ENCODE measurements around the gene PRLR. TPM values are rescaled to one million over a fixed set of nuclear protein-coding genes. Genes with fewer than 3 reads are reported as not detected.

Gene PRLR
- total and polyA plus RNA-seq, 2 of the 13 experiments (the other 11 are each of a cell fraction or from before 2014, with no cell fraction given) = 12.2 to 13.3 TPM

GRCh38 chr5:35237580-35238376 is 7.5 kb upstream of the PRLR start (continued):
- TF ChIP-seq ZNF609 (CRISPR knock-in tag; IDR thresholded peaks at IDR 0.05; ENCODE audit: borderline replicate concordance) (0 out of 2 replicates have a peak, but pooled peaks have one; percentile 56), ZBTB33 (CRISPR knock-in tag; IDR thresholded peaks at IDR 0.05) (no peak), ZNF451 (CRISPR knock-in tag; IDR thresholded peaks at IDR 0.05) (no peak), ZFP62 (CRISPR knock-in tag; IDR thresholded peaks at IDR 0.05) (no peak), KLF16 (CRISPR knock-in tag; IDR thresholded peaks at IDR 0.05) (no peak), ZNF704 (CRISPR knock-in tag; IDR thresholded peaks at IDR 0.05; ENCODE audit: borderline replicate concordance) (no peak), ZNF18 (CRISPR knock-in tag; IDR thresholded peaks at IDR 0.05; ENCODE audit: insufficient replicate concordance) (no peak), NFE2L1 (CRISPR knock-in tag; IDR thresholded peaks at IDR 0.05; ENCODE audit: borderline replicate concordance) (no peak), ZNF260 (CRISPR knock-in tag; IDR thresholded peaks at IDR 0.05; ENCODE audit: borderline replicate concordance, low read depth) (no peak), HNRNPUL1 (IDR thresholded peaks at IDR 0.05; ENCODE audit: low read depth, low read length) (peak; percentile 89), TGIF2 (CRISPR knock-in tag; IDR thresholded peaks at IDR 0.05) (0 out of 2 replicates have a peak, but pooled peaks have one; percentile 60), PHF8 (CRISPR knock-in tag; IDR thresholded peaks at IDR 0.05) (no peak), TBX3 (IDR thresholded peaks at IDR 0.05; ENCODE audit: borderline replicate concordance) (peak; percentile 49; the same call in 1 of the 2 replicates), ZSCAN9 (CRISPR knock-in tag; IDR thresholded peaks at IDR 0.05; ENCODE audit: borderline replicate concordance) (no peak), ZMYM2 (CRISPR knock-in tag; IDR thresholded peaks at IDR 0.05) (no peak), LBX2 (CRISPR knock-in tag; IDR thresholded peaks at IDR 0.05; ENCODE audit: borderline replicate concordance) (no peak), SP1 (IDR thresholded peaks at IDR 0.05) (no peak), SP1 (CRISPR knock-in tag; IDR thresholded peaks at IDR 0.05) (no peak), SSRP1 (CRISPR knock-in tag; IDR thresholded peaks at IDR 0.05) (no peak), ESRRA (CRISPR knock-in tag; IDR thresholded peaks at IDR 0.05; ENCODE audit: low read depth) (no peak)
